Parathyroid adenoma (tissue), 2 donors: ENCODE data around the gene PACRG.

Source experiments
- H2AFZ ChIP-seq: fragments of 300-600 bp; sonication (generic); one replicate; pipeline ENCODE4 v1.7.0; 2017; ENCODE audit warnings: antibody characterized with exemption, mild to moderate bottlenecking
- H3K27ac ChIP-seq: fragments of 300-600 bp; sonication (generic); one replicate; pipeline ENCODE4 v1.7.0; 2017
- H3K27me3 ChIP-seq: fragments of 300-600 bp; sonication (generic); one replicate; pipeline ENCODE4 v1.7.0; 2017; ENCODE audit warnings: low read length; ENCODE audit not compliant: control insufficient read depth, insufficient read depth
- H3K36me3 ChIP-seq: fragments of 300-600 bp; sonication (generic); one replicate; pipeline ENCODE4 v1.7.0; 2017; ENCODE audit warnings: low read length; ENCODE audit not compliant: control insufficient read depth, insufficient read depth
- H3K4me1 ChIP-seq: fragments of 300-600 bp; sonication (generic); one replicate; pipeline ENCODE4 v1.7.0; 2017; ENCODE audit warnings: control low read depth
- H3K4me2 ChIP-seq: fragments of 300-600 bp; sonication (generic); one replicate; pipeline ENCODE4 v1.7.0; 2017; ENCODE audit warnings: low read length
- H3K4me3 ChIP-seq: fragments of 300-600 bp; sonication (generic); one replicate; pipeline ENCODE4 v1.7.0; 2017; ENCODE audit warnings: low read depth, low read length
- H3K79me2 ChIP-seq: fragments of 300-600 bp; sonication (generic); one replicate; pipeline ENCODE4 v1.7.0; 2017; ENCODE audit warnings: control low read depth
- H3K9ac ChIP-seq: fragments of 300-600 bp; sonication (generic); one replicate; pipeline ENCODE4 v1.7.0; 2017; ENCODE audit warnings: mild to moderate bottlenecking
- H3K9me3 ChIP-seq: fragments of 300-600 bp; sonication (generic); one replicate; pipeline ENCODE4 v1.7.0; 2017; ENCODE audit warnings: low read length; ENCODE audit not compliant: control insufficient read depth
- TF ChIP-seq, protein P1 (sequence below): fragments of 300-600 bp; sonication (generic); IDR thresholded peaks from one replicate; pipeline ENCODE4 v1.7.0; 2017; ENCODE audit warnings: antibody characterized with exemption, mild to moderate bottlenecking
- donor health status: primary hyperparathyroidism.

Gene PACRG

GRCh38 chr6:163337958-163338357 is 610.2 kb downstream of the PACRG start:
- Histone ChIP-seq H3K9ac (no peak overlapping the region), H3K4me1 (no peaks in the 10 kb centered on the region), H3K27ac (no peak overlapping the region)

GRCh38 chr6:163338671-163339405 is 611.1 kb downstream of the PACRG start:
- H3K4me1 ChIP-seq: no peaks in the 10 kb centered on the region
- no peak overlapping the region for H3K9ac ChIP-seq
- H3K27ac ChIP-seq: no peak overlapping the region

More at GRCh38 chr6:163337958-163338357, 610.2 kb downstream of the PACRG start:
- no peaks in the 10 kb centered on the region for H3K36me3 ChIP-seq
- no peak overlapping the region for H2AFZ ChIP-seq
- H3K27me3 ChIP-seq: no peaks in the 10 kb centered on the region
- no peak overlapping the region for H3K4me2 ChIP-seq
- no peaks in the 10 kb centered on the region for H3K9me3 ChIP-seq
- TF ChIP-seq, protein P1, sequence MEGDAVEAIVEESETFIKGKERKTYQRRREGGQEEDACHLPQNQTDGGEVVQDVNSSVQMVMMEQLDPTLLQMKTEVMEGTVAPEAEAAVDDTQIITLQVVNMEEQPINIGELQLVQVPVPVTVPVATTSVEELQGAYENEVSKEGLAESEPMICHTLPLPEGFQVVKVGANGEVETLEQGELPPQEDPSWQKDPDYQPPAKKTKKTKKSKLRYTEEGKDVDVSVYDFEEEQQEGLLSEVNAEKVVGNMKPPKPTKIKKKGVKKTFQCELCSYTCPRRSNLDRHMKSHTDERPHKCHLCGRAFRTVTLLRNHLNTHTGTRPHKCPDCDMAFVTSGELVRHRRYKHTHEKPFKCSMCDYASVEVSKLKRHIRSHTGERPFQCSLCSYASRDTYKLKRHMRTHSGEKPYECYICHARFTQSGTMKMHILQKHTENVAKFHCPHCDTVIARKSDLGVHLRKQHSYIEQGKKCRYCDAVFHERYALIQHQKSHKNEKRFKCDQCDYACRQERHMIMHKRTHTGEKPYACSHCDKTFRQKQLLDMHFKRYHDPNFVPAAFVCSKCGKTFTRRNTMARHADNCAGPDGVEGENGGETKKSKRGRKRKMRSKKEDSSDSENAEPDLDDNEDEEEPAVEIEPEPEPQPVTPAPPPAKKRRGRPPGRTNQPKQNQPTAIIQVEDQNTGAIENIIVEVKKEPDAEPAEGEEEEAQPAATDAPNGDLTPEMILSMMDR: no peak
- no peaks in the 10 kb centered on the region for H3K79me2 ChIP-seq
- no peak overlapping the region for H3K4me3 ChIP-seq

GRCh38 chr6:163339466-163339865 is 611.7 kb downstream of the PACRG start:
- no peaks in the 10 kb centered on the region for H3K4me1 ChIP-seq
- no peak overlapping the region for H3K9ac ChIP-seq

More at GRCh38 chr6:163338671-163339405, 611.1 kb downstream of the PACRG start:
- no peaks in the 10 kb centered on the region for H3K79me2 ChIP-seq
- no peak overlapping the region for H2AFZ ChIP-seq
- no peaks in the 10 kb centered on the region for H3K9me3 ChIP-seq
- H3K27me3 ChIP-seq: no peaks in the 10 kb centered on the region
- TF ChIP-seq, protein P1: no peak
- no peak overlapping the region for H3K4me2 ChIP-seq
- H3K36me3 ChIP-seq: no peaks in the 10 kb centered on the region
- H3K4me3 ChIP-seq: no peak overlapping the region

GRCh38 chr6:163340201-163340887 is 612.6 kb downstream of the PACRG start:
- Histone ChIP-seq H3K27ac (no peak overlapping the region), H3K79me2 (no peaks in the 10 kb centered on the region), H3K9ac (no peak overlapping the region)

More at GRCh38 chr6:163339466-163339865, 611.7 kb downstream of the PACRG start:
- Histone ChIP-seq H3K79me2 (no peaks in the 10 kb centered on the region), H3K27me3 (no peaks in the 10 kb centered on the region), H3K36me3 (no peaks in the 10 kb centered on the region), H3K4me3 (no peak overlapping the region), H3K4me2 (no peak overlapping the region), H3K27ac (no peak overlapping the region), H2AFZ (no peak overlapping the region), H3K9me3 (no peaks in the 10 kb centered on the region)
- TF ChIP-seq, protein P1: no peak

More at GRCh38 chr6:163340201-163340887, 612.6 kb downstream of the PACRG start:
- Histone ChIP-seq H3K4me2 (no peak overlapping the region), H3K4me1 (no peaks in the 10 kb centered on the region), H3K27me3 (no peaks in the 10 kb centered on the region), H3K4me3 (no peak overlapping the region), H3K9me3 (no peaks in the 10 kb centered on the region), H3K36me3 (no peaks in the 10 kb centered on the region), H2AFZ (no peak overlapping the region)
- TF ChIP-seq, protein P1: no peak
